Esophagus squamous epithelium (tissue), 4 donors: Measurements from ENCODE around the gene IL22RA1.

Experiments used
- POLR2A ChIP-seq, 4 donors: fragments of 450-650 bp; IDR thresholded peaks; one replicate each; pipeline ENCODE4 v1.6.1; 2017; ENCODE audit warnings: antibody characterized with exemption in 4 of 4, mild to moderate bottlenecking in 4 of 4, moderate library complexity in 3 of 4
- TF ChIP-seq, protein P1 (sequence below), 6 experiments: fragments of 450-650 bp in 4 of 6; fragments of 200-600 bp in 2 of 6; sonication (generic) in 2 of 6; IDR thresholded peaks; one replicate each; pipeline ENCODE4 v1.5.1; 2016 to 2019; ENCODE audit warnings: antibody characterized with exemption in 6 of 6, mild to moderate bottlenecking in 4 of 6, moderate library complexity in 4 of 6

DNA sequence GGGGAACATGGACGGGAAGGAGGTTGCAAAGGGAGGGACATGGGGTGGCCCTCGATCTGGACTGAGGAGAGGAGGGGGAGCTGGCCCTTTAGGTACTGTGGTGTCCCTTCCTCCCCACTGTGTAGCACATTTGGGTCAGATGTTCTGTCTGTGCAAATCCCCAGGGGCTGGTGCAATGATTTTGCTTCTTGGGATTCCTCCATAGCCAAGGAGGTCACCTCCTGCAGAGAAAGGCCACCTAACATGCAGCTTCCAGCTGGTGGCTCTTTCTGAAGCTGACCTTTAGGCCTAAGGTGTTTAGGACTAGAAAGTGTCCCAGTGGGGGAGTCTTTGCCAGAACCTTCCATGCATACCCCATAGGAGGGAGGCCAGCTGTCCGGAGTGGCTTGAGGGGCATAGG is 22.0 kb downstream of the IL22RA1 start:
- no peak for TF ChIP-seq POLR2A (IDR thresholded peaks at IDR 0.05)
- TF ChIP-seq, protein P1, sequence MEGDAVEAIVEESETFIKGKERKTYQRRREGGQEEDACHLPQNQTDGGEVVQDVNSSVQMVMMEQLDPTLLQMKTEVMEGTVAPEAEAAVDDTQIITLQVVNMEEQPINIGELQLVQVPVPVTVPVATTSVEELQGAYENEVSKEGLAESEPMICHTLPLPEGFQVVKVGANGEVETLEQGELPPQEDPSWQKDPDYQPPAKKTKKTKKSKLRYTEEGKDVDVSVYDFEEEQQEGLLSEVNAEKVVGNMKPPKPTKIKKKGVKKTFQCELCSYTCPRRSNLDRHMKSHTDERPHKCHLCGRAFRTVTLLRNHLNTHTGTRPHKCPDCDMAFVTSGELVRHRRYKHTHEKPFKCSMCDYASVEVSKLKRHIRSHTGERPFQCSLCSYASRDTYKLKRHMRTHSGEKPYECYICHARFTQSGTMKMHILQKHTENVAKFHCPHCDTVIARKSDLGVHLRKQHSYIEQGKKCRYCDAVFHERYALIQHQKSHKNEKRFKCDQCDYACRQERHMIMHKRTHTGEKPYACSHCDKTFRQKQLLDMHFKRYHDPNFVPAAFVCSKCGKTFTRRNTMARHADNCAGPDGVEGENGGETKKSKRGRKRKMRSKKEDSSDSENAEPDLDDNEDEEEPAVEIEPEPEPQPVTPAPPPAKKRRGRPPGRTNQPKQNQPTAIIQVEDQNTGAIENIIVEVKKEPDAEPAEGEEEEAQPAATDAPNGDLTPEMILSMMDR (IDR thresholded peaks at IDR 0.05) = no peak
